ENCODE data around the gene DHX16.
A peak's percentile ranks its signal among the peaks of the same experiment; 100 is the strongest.
"Not testable (repeated sequence)": the region's sequence is repeated elsewhere in the genome, so short reads cannot be mapped to it uniquely, and the experiment has no call there.

The DHX16 gene

GRCh38 chr6:30672445-30673253 is at the start of gene DHX16:
Gene DHX16 (minus strand): TSS chr6:30673006. CDS start chr6:30672841, 165 bp downstream.
- peak; percentile 98 for DNase-seq

- DNase-seq: not testable (repeated sequence)
Measured at GRCh38 chr6:30722025-30722279, 49.1 kb upstream of the DHX16 start.

- DNase-seq: peak; percentile 88
Measured at GRCh38 chr6:30721198-30722024, 48.6 kb upstream of the DHX16 start.

- peak; percentile 85 for DNase-seq
Measured at GRCh38 chr6:30720738-30721197, 48.0 kb upstream of the DHX16 start.

- DNase-seq: peak; percentile 99
Measured at GRCh38 chr6:30719791-30720737, 47.3 kb upstream of the DHX16 start, which contains the start of gene TUBB. Gene TUBB (plus strand): TSS chr6:30720352. CDS start chr6:30720507, 155 bp downstream.

- DNase-seq: no peak
Measured at GRCh38 chr6:30719356-30719755, 46.5 kb upstream of the DHX16 start.

GRCh38 chr6:30717845-30718720 is 45.3 kb upstream of the DHX16 start:
- not testable (repeated sequence) for DNase-seq

GRCh38 chr6:30717129-30717844 is 44.5 kb upstream of the DHX16 start, which contains the start of gene MDC1:
Gene MDC1 (minus strand): TSS chr6:30717281. CDS start chr6:30715175, 2,106 bp downstream.
- peak; percentile 100 for DNase-seq

- no peak for DNase-seq
Measured at GRCh38 chr6:30716879-30717128, 44.0 kb upstream of the DHX16 start.

- no peak for DNase-seq
Measured at GRCh38 chr6:30714263-30714662, 41.5 kb upstream of the DHX16 start.

GRCh38 chr6:30712441-30712945 is 39.7 kb upstream of the DHX16 start:
- peak; percentile 90 for DNase-seq

- no peak for DNase-seq
Measured at GRCh38 chr6:30711758-30712380, 39.1 kb upstream of the DHX16 start.

- no peak for DNase-seq
Measured at GRCh38 chr6:30709101-30709868, 36.5 kb upstream of the DHX16 start.

GRCh38 chr6:30707281-30707850 is 34.6 kb upstream of the DHX16 start:
- DNase-seq: no peak

GRCh38 chr6:30705620-30706019 is 32.8 kb upstream of the DHX16 start:
- no peak for DNase-seq

GRCh38 chr6:30703821-30704220 is 31.0 kb upstream of the DHX16 start:
- no peak for DNase-seq

- no peak for DNase-seq
Measured at GRCh38 chr6:30703011-30703410, 30.2 kb upstream of the DHX16 start.

GRCh38 chr6:30700340-30700739 is 27.5 kb upstream of the DHX16 start:
- DNase-seq: no peak

GRCh38 chr6:30696432-30696831 is 23.6 kb upstream of the DHX16 start:
- DNase-seq: no peak

Data from hematopoietic multipotent progenitor cell treated with erythropoietin and hydrocortisone succinate and interleukin-3 and kit ligand, for 8 days (in vitro differentiated cells).